GM23248 (cell line): ENCODE data around the gene PLEKHH1.

Experiments used
- EZH2 ChIP-seq: fragments of 200-600 bp; sonication (generic); IDR thresholded peaks from 2 replicates; pipeline ENCODE4 v1.6.1; 2018; ENCODE audit warnings: antibody characterized with exemption, mild to moderate bottlenecking; ENCODE audit not compliant: insufficient read depth, poor library complexity, severe bottlenecking
- EZH2phosphoT487 ChIP-seq: fragments of 200-600 bp; sonication (generic); IDR thresholded peaks from 2 replicates; pipeline ENCODE4 v1.6.1; 2018; ENCODE audit warnings: antibody characterized with exemption, moderate library complexity, mild to moderate bottlenecking, low read depth; ENCODE audit not compliant: insufficient read depth

GRCh38 chr14:67549734-67550133, 16.6 kb downstream of the PLEKHH1 start:
- no peak for TF ChIP-seq EZH2phosphoT487
- no peak for TF ChIP-seq EZH2
